Smooth muscle cell (in vitro differentiated cells): Measurements from ENCODE around the gene TAF4. TPM values are rescaled to one million over a fixed set of nuclear protein-coding genes. Genes with fewer than 3 reads are reported as not detected.

ENCODE experiments used
- DNase-seq: peaks from one replicate; lab custom pipeline; 2025; ENCODE audit not compliant: unreplicated experiment; lab: John Stamatoyannopoulos, UW
- H2AFZ ChIP-seq: fragments of 200-600 bp; sonication (generic); 2 replicates; pipeline ENCODE4 v1.6.0; 2016; ENCODE audit warnings: antibody characterized with exemption, low read depth, mild to moderate bottlenecking
- H3F3A ChIP-seq: fragments of 200-600 bp; sonication (generic); 2 replicates; pipeline ENCODE4 v1.6.0; 2017; ENCODE audit warnings: antibody characterized with exemption, low read depth
- H3K27ac ChIP-seq: fragments of 200-600 bp; sonication (generic); 2 replicates; pipeline ENCODE4 v1.5.1; 2016; ENCODE audit warnings: low read depth, mild to moderate bottlenecking
- H3K27me3 ChIP-seq: fragments of 200-600 bp; sonication (generic); 2 replicates; pipeline ENCODE4 v1.6.1; 2016; ENCODE audit warnings: low read depth, mild to moderate bottlenecking
- H3K36me3 ChIP-seq: fragments of 200-600 bp; sonication (generic); 2 replicates; pipeline ENCODE4 v1.5.1; 2016; ENCODE audit warnings: low read depth
- H3K4me1 ChIP-seq: fragments of 200-600 bp; sonication (generic); 2 replicates; pipeline ENCODE4 v1.5.1; 2016; ENCODE audit warnings: low read depth
- H3K4me2 ChIP-seq: fragments of 200-600 bp; sonication (generic); 2 replicates; pipeline ENCODE4 v1.6.0; 2016; ENCODE audit warnings: mild to moderate bottlenecking
- H3K4me3 ChIP-seq: fragments of 200-600 bp; sonication (generic); 2 replicates; pipeline ENCODE4 v1.5.1; 2016; ENCODE audit warnings: mild to moderate bottlenecking
- H3K79me2 ChIP-seq: fragments of 200-600 bp; sonication (generic); 2 replicates; pipeline ENCODE4 v1.6.0; 2016; ENCODE audit warnings: low read depth, mild to moderate bottlenecking
- H3K9ac ChIP-seq: fragments of 200-600 bp; sonication (generic); 2 replicates; pipeline ENCODE4 v1.6.0; 2016; ENCODE audit warnings: low read depth
- H3K9me3 ChIP-seq: fragments of 200-600 bp; sonication (generic); replicated peaks from 2 replicates; pipeline ENCODE4 v1.5.1; 2016; ENCODE audit warnings: low read depth
- H4K20me1 ChIP-seq: fragments of 200-600 bp; sonication (generic); 2 replicates; pipeline ENCODE4 v1.6.0; 2016; ENCODE audit warnings: low read depth
- WGBS: methylation state at CpG from one replicate; pipeline ENCODE4 v1.1.7; 2016; ENCODE audit warnings: low lambda C conversion rate; 5-methylcytosine and 5-hydroxymethylcytosine counted together
- polyA plus RNA-seq: library from polyadenylated mRNA; unstranded; fragments of >200 nt; fragmentation: Nextera tagmentation; extraction: Ambion mirVana; gene quantifications from 2 replicates; pipeline ENCODE4 v1.2.1, GENCODE V29; 2016
- total RNA-seq: library from RNA; depleted of rRNA; stranded (reverse); fragments of >200 nt; gene quantifications from 2 replicates; pipeline ENCODE4 v1.2.3, GENCODE V29; 2014
- TF ChIP-seq, protein P1 (sequence below): fragments of 200-600 bp; sonication (generic); IDR thresholded peaks from 2 replicates; pipeline ENCODE4 v1.5.1; 2017; ENCODE audit warnings: borderline replicate concordance, mild to moderate bottlenecking, antibody characterized with exemption; ENCODE audit not compliant: insufficient read depth, poor library complexity, severe bottlenecking

TAF4 gene
- total and polyA plus RNA-seq, 2 experiments from 2014 or later = 0.67 to 8.5 TPM

- Histone ChIP-seq H3K79me2 (no peaks in the 10 kb centered on the region), H3F3A (no peaks in the 10 kb centered on the region), H3K4me1 (no peaks in the 10 kb centered on the region), H3K9me3 (no peaks in the 10 kb centered on the region), H4K20me1 (no peaks in the 10 kb centered on the region), H3K9ac (no peak overlapping the region), H3K27ac (no peak overlapping the region), H2AFZ (no peak overlapping the region), H3K4me3 (no peak overlapping the region), H3K27me3 (peaks cover 4% of the 10 kb centered on the region), H3K4me2 (no peak overlapping the region), H3K36me3 (no peaks in the 10 kb centered on the region)
- TF ChIP-seq, protein P1, sequence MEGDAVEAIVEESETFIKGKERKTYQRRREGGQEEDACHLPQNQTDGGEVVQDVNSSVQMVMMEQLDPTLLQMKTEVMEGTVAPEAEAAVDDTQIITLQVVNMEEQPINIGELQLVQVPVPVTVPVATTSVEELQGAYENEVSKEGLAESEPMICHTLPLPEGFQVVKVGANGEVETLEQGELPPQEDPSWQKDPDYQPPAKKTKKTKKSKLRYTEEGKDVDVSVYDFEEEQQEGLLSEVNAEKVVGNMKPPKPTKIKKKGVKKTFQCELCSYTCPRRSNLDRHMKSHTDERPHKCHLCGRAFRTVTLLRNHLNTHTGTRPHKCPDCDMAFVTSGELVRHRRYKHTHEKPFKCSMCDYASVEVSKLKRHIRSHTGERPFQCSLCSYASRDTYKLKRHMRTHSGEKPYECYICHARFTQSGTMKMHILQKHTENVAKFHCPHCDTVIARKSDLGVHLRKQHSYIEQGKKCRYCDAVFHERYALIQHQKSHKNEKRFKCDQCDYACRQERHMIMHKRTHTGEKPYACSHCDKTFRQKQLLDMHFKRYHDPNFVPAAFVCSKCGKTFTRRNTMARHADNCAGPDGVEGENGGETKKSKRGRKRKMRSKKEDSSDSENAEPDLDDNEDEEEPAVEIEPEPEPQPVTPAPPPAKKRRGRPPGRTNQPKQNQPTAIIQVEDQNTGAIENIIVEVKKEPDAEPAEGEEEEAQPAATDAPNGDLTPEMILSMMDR = no peak
- DNase-seq = no peak
- 91% methylated on average over 11 of the region's 11 CpGs for WGBS
Measured at GRCh38 chr20:61968932-61969331, 96.7 kb downstream of the TAF4 start.

DNA sequence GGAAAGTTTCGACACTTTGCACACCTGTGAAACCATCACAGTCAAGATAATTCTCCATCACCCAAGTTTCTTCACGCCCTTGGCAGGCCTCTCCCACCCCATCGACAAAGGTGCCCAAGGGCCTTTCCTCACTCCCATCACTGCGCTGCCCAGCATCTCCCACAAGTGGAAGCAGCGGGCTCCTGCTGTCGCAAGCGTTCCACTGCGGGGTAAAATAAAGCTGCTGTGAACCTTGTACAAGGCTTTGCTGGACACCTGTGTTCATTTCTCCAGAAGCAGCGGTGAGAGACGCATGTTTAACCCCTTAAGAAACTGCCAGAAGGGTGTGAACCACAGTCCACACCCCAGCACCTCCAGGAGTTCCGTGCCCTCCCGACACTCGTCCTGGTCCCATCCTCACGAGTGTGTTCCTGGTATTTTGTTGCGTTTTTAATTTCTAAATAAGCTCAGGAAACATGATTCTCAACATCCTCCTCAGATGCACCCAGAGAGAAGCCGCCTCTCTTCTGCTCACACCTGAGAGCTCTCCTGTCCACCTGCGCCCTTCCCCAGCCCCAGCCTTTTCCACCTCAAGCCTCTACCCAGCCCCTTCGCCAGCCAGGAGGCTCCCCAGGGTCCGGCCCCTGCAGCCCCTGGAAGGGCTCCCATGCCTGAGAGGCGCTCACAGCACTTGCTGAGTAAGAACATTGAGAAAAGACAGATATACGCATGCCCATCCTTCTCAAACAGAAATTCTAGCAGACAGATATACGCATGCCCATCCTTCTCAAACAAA lies 97.5 kb downstream of the TAF4 start:
- H4K20me1 ChIP-seq = no peaks in the 10 kb centered on the region
- peaks cover 4% of the 10 kb centered on the region for H3K27me3 ChIP-seq

GRCh38 chr20:61967300-61967699 lies 98.4 kb downstream of the TAF4 start:
- no peaks in the 10 kb centered on the region for H3K79me2 ChIP-seq
- peaks cover 4% of the 10 kb centered on the region for H3K27me3 ChIP-seq
- H3K27ac ChIP-seq = no peak overlapping the region
- no peaks in the 10 kb centered on the region for H3K36me3 ChIP-seq
- WGBS = 59% methylated on average over 4 of the region's 7 CpGs
- no peak for DNase-seq
- no peak overlapping the region for H2AFZ ChIP-seq
- no peak overlapping the region for H3K4me3 ChIP-seq
- H3K4me1 ChIP-seq = no peaks in the 10 kb centered on the region
- no peak overlapping the region for H3K9ac ChIP-seq
- H3K4me2 ChIP-seq = no peak overlapping the region
- no peaks in the 10 kb centered on the region for H3F3A ChIP-seq
- TF ChIP-seq, protein P1 = no peak
- H3K9me3 ChIP-seq = no peaks in the 10 kb centered on the region
- H4K20me1 ChIP-seq = no peaks in the 10 kb centered on the region

More for the DNA sequence above, 97.5 kb downstream of the TAF4 start:
- Histone ChIP-seq H3K9me3 (no peaks in the 10 kb centered on the region), H3K4me2 (no peak overlapping the region), H3K4me1 (no peaks in the 10 kb centered on the region), H3K4me3 (no peak overlapping the region), H3F3A (no peaks in the 10 kb centered on the region), H3K9ac (no peak overlapping the region), H3K79me2 (no peaks in the 10 kb centered on the region), H2AFZ (no peak overlapping the region), H3K36me3 (no peaks in the 10 kb centered on the region), H3K27ac (no peak overlapping the region)
- TF ChIP-seq, protein P1 = no peak
- 93% methylated on average over 22 of the region's 22 CpGs for WGBS
- no peak for DNase-seq
